Caki2 (cell line): ENCODE data around the gene TXNDC5. TPM values are rescaled to one million over a fixed set of nuclear protein-coding genes. Genes with fewer than 3 reads are reported as not detected.
A peak's percentile ranks its signal among the peaks of the same experiment; 100 is the strongest.

Source experiments
- DNase-seq: peaks from one replicate; pipeline ENCODE4 v3.0.0-alpha.2; 2015; ENCODE audit warnings: low read depth
- in situ Hi-C: cut with HindIII; loops from 2 replicates; pipeline ENCODE4 v1.10.0; 2016; ENCODE audit warnings: low sequenced_read_pairs, low pct_unique_long_range_greater_than_20kb, mixed read lengths
- total RNA-seq: library from RNA; depleted of rRNA; stranded (reverse); fragments of >200 nt; shearing (Covaris generic); gene quantifications from 2 replicates; pipeline ENCODE4 v1.2.3, GENCODE V29; 2014; ENCODE audit warnings: low replicate concordance

TXNDC5 gene
- total RNA-seq, 1 experiment from 2014 or later = 527 TPM

DNA sequence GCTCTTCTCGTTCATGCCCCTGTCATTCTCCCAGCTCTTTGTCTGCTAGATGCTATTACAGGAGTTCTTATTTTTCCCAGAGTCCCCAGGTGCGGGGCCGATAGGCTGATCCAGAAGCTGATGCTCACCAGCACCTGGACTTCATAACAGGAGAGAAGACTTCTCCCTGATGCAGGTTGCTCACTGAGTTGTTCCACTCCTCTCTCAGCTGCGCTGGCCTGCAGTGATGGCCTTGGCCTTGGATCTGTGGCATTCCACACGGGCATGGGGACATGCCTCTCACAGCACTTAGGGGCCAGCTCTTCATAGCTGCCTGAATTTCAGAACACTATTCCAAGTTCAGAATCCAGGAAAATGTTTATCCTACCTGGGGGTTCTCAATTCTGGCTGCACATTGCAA, 7.1 kb upstream of the TXNDC5 start:
- no peak for DNase-seq

DNA sequence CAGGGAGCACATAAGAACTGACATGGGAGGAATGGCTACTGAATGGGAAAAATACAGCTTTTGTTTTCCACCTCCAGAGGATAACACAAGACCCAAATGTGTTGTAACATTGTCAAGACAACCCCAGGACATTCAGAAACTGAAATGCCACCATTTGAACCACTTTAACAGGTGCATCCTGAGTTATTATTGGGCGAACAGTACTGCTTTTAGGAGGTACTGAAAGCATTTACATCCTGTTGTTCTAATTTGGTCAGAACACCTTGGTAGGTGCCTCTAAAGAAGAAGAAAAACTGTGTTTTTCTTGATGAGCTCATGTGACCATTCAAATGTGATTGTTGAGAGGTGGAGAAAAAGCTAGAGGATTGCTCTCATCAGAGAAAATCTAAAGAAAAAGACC, 6.4 kb upstream of the TXNDC5 start:
- no peak for DNase-seq
- in situ Hi-C loops = no loop called here

More for the DNA sequence above, 7.1 kb upstream of the TXNDC5 start:
- in situ Hi-C loops = no loop called here

DNA sequence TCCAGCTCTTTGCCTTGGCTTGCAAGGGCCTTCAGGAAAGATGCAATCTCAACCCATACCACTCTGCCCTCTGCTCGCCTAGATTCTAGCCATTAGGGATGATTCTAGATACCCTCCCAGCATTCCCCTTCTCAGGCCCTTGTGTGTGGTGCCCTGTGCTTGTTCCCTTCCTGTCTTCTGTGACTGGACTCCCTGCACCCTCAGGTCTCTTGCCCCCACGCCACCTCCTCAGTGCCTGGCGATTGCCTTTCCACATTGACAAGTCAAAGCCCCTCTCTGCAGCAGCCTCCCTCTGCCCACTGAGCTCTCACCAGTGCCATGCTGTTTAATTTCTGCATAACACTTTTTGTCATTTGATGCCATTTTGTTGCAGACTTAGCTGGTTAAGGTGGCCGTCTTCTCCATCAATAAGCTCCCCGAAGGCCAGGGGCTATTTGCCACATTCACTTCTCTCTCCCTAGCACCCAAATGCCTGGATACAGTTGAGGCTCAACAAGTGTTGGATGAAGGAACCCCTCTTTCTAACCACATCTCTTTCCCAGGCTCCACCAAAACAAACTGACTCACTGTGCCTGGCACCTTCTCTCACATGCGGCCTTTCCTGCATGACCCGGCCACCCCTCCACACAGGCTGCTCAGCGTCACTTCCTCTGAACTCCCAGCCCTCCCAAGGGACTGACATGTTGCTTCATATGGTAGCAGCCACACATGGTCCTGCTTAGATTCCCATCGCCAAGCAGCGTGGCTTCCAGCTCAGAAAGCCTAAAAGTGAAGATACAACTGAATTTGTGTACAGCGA, 4.6 kb upstream of the TXNDC5 start:
- no peak for DNase-seq
- in situ Hi-C loops = no loop called here

DNA sequence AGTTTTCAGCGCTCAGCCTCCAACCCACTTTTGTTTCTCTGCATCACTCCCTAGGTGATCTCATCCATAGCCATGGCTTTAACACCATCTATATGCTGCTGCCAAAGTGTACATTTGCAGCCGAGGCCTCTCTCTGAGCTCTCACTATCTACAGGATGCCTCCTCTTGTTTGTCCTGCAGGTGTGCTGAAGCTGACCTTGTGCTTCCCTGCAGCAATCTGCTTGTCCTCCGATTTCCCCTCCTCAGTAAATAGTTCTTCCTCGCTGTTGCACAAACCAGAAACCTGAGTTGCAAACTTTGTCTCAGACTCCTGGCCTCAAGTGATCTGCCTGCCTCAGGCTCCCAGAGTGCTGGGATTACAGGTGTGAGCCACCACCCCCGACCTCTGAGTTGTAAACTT, 3.7 kb upstream of the TXNDC5 start:
- in situ Hi-C loops = no loop called here
- no peak for DNase-seq

DNA sequence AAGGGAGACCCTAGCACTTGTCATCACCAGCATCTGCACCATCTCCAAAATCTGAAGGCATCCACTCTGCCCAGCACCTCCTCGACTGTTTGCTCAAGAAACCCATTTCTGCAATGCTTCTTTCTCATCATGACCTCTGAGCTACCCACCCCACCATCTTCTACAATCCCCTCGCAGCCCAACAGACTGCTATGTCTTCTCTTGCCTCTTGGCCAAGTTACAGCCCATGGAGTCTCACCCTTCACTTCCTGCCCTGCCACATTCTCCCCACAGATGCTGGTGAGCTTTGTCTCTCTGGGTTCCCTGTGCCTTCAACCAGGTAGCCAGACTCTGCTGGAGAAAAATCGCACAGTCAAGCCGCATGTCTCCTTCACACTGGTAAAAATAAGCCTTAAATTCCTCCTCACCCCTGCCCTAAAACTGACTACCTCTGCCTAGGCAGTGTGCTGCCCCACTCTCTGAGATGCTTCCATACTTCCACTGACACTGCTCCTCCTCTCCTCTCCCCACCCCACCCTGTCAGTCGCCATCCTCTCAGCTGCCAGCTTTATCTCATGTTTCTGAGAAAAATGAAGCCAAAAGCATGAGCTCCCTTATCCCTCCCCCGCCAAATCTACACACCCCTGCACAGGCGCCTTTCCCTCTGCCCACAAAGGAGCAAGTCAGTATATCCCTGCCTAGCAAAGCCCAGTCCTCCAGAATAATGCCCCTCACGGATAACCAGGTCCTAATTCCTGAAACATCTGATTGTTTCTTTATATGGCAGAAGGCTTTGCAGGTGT, 2.3 kb upstream of the TXNDC5 start:
- no peak for DNase-seq
- in situ Hi-C loops = no loop called here

GRCh38 chr6:7912024-7912423, 1.4 kb upstream of the TXNDC5 start:
- in situ Hi-C loops = no loop called here

DNA sequence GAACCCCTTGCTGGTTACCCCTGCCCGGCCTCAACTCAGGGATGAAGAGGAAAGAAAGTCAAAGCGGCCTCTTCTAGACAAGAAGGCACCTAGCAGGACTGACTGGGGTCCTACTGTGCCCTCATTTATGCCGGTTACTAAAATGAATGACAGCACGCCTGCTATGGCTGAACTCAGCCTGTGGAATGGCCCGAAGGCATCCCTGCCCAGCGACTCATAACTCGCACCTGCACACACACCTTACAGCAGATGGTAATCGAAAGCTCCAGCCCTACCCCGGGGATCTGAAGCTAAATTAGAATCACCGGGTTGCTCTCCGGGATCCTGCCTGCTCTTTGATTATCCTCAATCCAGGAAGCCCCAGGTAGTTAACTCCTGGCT, 747 bp upstream of the TXNDC5 start:
- in situ Hi-C loops = no loop called here

More at GRCh38 chr6:7912024-7912423, 1.4 kb upstream of the TXNDC5 start:
- DNase-seq = no peak

DNA sequence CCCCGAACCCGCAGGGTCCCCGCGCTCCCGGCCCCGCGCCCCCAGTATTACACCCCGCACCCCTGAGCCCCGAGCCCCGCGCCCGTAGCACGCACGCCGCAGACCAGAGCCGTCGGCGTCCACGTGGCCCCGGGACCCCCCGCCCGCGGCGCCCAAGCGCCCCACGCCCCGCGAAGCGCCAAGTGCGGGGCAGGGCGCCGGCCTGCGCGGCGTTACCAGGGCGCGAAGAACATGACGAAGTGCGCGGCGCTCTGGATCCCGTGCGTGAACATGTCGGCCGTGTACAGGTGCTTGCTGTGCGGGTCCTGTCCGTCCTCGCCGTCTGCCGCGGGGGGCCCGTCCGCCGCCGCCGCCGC, 312 bp downstream of the TXNDC5 start:
- peak; percentile 16 for DNase-seq
- in situ Hi-C loops = no loop called here

More for the DNA sequence above, 747 bp upstream of the TXNDC5 start:
- DNase-seq = no peak

GRCh38 chr6:7909323-7910276, 988 bp downstream of the TXNDC5 start:
- DNase-seq = peak; percentile 69
- in situ Hi-C loops = no loop called here

DNA sequence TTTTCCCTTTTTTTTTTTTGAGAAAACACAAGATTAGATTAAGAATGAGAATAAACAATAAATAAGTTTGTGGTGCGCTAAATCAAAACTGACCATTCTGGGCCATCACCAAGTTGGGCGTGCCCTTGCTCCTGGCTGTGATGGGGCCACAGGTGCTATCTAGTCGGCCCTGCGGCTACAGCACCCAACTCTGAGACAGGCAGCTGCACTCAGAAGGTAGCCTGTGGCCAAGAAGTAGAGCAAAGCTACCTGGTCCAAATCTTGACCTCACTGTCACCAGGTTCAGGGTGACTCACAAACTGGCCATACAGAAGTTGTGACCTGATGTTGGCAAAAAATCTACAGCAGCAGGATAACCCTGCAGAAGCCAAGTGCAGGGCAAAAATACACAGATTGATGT, 3.4 kb downstream of the TXNDC5 start:
- no peak for DNase-seq
- in situ Hi-C loops = no loop called here

- no peak for DNase-seq
- in situ Hi-C loops = no loop called here
These were observed 3.8 kb downstream of the TXNDC5 start for GRCh38 chr6:7906741-7907140.

GRCh38 chr6:7905416-7905815, 5.2 kb downstream of the TXNDC5 start:
- in situ Hi-C loops = no loop called here
- DNase-seq = no peak

DNA sequence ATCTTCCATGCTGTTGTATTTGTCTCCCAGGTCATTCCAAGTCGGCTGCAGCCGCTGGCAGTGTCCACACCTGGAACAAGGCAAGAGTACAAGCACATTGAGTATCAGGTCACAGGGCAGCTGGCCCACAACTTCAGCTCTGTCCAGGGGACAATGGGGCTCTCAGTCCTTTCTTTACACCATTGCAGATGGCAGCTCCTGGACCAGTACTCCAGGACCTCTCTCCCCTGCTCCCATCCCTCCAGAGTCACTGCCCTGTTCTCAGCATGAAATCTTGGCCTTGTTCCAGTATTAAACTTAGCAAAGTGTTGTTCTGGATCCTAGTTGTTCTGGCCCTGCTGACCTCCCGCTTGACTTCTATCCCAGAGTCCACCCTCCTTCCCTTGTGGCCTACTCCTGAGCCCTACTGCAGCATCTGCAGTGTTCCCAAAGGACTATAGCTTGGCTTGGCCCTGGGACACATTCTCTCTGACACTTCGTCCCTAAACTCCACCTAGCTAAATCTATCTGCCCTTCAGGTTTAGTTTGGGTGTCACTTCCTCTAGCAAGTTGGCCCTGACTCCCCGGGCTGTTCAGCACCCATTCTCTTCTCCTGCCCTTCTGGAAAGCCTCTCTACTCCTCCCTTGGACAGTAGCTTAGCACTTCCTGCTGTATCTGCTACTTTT, 5.8 kb downstream of the TXNDC5 start:
- in situ Hi-C loops = no loop called here
- no peak for DNase-seq

DNA sequence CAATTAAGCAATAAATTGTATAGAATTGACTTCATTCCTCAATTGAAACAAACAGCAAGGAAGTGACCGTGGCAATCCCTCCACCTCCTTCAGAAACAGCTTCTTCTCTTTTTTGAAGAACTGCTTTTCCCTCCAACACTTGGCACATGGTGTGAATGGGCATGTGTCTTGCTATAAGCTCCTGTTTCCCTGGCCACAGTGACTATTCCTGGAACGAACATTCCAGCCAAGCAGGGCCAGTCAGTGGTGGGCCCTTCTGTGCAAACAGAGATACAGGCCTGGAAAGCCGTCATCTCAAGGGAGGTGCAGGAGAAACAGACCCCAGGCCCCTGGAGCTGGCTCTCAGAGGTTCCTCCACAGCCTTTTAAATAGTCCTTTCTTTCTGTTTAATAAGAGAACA, 6.9 kb downstream of the TXNDC5 start:
- DNase-seq = no peak
- in situ Hi-C loops = no loop called here

- no peak for DNase-seq
- in situ Hi-C loops = no loop called here
These were observed 7.7 kb downstream of the TXNDC5 start for GRCh38 chr6:7902867-7903266.

GRCh38 chr6:7902221-7902620, 8.4 kb downstream of the TXNDC5 start:
- in situ Hi-C loops = no loop called here
- DNase-seq = no peak

DNA sequence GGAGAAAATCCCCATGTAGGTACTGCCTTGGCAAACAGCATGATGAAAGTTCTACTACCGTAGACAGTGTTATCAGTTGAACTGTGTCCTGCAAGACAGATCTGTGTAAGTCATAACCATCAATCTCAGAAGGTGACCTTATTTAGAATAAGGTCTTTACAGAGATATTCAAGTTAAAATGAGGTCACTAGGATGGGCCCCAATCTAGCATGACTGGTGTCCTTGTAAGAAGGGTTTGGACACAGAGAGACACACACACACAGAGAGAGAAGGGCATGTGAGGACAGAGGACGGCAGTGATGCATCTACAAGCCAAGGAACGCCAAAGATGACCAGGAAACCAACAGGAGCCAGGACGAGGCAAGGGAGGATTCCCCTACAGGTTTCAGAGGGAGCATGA, 8.8 kb downstream of the TXNDC5 start:
- in situ Hi-C loops = no loop called here
- DNase-seq = no peak

GRCh38 chr6:7901056-7901455, 9.5 kb downstream of the TXNDC5 start:
- in situ Hi-C loops = no loop called here
- DNase-seq = no peak
